ENCODE data around the gene NDUFB3.

DNA sequence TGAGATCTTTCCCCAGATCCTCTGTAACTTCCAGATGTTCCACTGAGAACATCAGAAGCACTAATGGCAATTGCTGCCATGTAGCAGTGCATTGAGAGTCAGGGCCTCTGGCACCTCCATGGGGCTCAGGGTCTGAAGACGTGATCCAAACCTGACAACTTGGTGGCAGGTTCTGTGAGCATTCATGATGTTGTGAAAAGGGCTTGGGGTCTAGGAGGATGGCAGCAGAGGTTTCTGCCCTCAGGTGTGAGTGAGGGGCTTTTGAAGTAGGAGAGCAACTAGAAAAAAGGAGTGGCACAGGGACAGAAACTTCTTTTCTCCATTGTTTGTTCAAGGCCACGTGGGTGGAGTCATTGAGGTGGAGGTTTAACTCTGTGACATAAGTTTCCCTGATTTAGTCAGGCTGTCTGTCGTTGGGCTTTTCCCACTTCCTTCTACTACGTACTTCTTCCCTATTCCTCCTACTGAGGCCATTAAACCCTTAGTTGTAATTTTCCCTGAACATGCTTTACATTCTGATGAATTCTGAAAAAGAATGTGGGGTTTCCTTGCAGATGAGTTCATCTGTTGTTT, 57.2 kb downstream of the NDUFB3 start:
- TF ChIP-seq, protein P1, sequence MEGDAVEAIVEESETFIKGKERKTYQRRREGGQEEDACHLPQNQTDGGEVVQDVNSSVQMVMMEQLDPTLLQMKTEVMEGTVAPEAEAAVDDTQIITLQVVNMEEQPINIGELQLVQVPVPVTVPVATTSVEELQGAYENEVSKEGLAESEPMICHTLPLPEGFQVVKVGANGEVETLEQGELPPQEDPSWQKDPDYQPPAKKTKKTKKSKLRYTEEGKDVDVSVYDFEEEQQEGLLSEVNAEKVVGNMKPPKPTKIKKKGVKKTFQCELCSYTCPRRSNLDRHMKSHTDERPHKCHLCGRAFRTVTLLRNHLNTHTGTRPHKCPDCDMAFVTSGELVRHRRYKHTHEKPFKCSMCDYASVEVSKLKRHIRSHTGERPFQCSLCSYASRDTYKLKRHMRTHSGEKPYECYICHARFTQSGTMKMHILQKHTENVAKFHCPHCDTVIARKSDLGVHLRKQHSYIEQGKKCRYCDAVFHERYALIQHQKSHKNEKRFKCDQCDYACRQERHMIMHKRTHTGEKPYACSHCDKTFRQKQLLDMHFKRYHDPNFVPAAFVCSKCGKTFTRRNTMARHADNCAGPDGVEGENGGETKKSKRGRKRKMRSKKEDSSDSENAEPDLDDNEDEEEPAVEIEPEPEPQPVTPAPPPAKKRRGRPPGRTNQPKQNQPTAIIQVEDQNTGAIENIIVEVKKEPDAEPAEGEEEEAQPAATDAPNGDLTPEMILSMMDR (IDR thresholded peaks at IDR 0.05; ENCODE audit: low read depth, low read length, missing input control) = no peak
- TF ChIP-seq SP1 (IDR thresholded peaks at IDR 0.05) (no peak), HNF4A (conservative IDR thresholded peaks at IDR 0.05) (no peak), RAD21 (IDR thresholded peaks at IDR 0.05) (no peak)
- TF ChIP-seq, protein P2, sequence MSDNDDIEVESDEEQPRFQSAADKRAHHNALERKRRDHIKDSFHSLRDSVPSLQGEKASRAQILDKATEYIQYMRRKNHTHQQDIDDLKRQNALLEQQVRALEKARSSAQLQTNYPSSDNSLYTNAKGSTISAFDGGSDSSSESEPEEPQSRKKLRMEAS (IDR thresholded peaks at IDR 0.05) = no peak
- TF ChIP-seq, protein P3, sequence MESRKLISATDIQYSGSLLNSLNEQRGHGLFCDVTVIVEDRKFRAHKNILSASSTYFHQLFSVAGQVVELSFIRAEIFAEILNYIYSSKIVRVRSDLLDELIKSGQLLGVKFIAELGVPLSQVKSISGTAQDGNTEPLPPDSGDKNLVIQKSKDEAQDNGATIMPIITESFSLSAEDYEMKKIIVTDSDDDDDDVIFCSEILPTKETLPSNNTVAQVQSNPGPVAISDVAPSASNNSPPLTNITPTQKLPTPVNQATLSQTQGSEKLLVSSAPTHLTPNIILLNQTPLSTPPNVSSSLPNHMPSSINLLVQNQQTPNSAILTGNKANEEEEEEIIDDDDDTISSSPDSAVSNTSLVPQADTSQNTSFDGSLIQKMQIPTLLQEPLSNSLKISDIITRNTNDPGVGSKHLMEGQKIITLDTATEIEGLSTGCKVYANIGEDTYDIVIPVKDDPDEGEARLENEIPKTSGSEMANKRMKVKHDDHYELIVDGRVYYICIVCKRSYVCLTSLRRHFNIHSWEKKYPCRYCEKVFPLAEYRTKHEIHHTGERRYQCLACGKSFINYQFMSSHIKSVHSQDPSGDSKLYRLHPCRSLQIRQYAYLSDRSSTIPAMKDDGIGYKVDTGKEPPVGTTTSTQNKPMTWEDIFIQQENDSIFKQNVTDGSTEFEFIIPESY (IDR thresholded peaks at IDR 0.05) = no peak
